ENCODE data around the gene P2RY12.
A peak's percentile ranks its signal among the peaks of the same experiment; 100 is the strongest.

The P2RY12 gene

GRCh38 chr3:151421938-151422337 lies 37.4 kb upstream of the P2RY12 start:
- Histone ChIP-seq H2BK120ac (ENCODE audit: low read depth, low read length) (no peak overlapping the region), H3K4ac (ENCODE audit: low read depth in 1 of 2, low read length in 2 of 2) (no peak overlapping the region), H3K79me1 (replicated peaks; ENCODE audit: low read length, poor library complexity, severe bottlenecking) (no peaks in the 10 kb centered on the region), H2AK5ac (ENCODE audit: low read length, severe bottlenecking) (no peak overlapping the region), H3K9ac (ENCODE audit: low read length) (no peak overlapping the region), H2AFZ (ENCODE audit: low read depth, low read length) (no peak overlapping the region), H3K18ac (ENCODE audit: low read depth in 1 of 2, low read length in 2 of 2) (no peak overlapping the region), H2BK5ac (ENCODE audit: low read depth, low read length, poor library complexity, severe bottlenecking) (no peak overlapping the region), H3K27ac (ENCODE audit: low read length, poor library complexity, severe bottlenecking) (no peak overlapping the region), H2BK15ac (ENCODE audit: low read depth, poor library complexity, severe bottlenecking) (no peak overlapping the region), H3K36me3 (ENCODE audit: control insufficient read depth in 1 of 2, insufficient read depth in 2 of 2, low read depth in 1 of 2, low read length in 2 of 2) (no peaks in the 10 kb centered on the region), H3K4me3 (ENCODE audit: insufficient read depth in 1 of 2, low read depth in 1 of 2, low read length in 2 of 2) (no peak overlapping the region), H3K4me1 (ENCODE audit: control insufficient read depth, insufficient read depth, low read depth, low read length) (peaks cover 4% of the 10 kb centered on the region), H3K27me3 (ENCODE audit: control insufficient read depth in 1 of 2, insufficient read depth in 1 of 2, low read length in 2 of 2) (no peaks in the 10 kb centered on the region), H3K23ac (ENCODE audit: low read length in 2 of 2) (no peak overlapping the region), H3K4me2 (ENCODE audit: low read length, poor library complexity, severe bottlenecking) (no peak overlapping the region), H4K8ac (ENCODE audit: low read length) (no peak overlapping the region), H3K14ac (ENCODE audit: low read length in 2 of 2) (no peak overlapping the region), H4K91ac (ENCODE audit: low read length) (no peak overlapping the region), H2BK12ac (ENCODE audit: low read length in 2 of 2) (no peak overlapping the region), H3K9me3 (ENCODE audit: control insufficient read depth, low read length) (no peaks in the 10 kb centered on the region)
- WGBS, result 86% methylated on average over 4 of the region's 4 CpGs
- DNase-seq, result no peak

GRCh38 chr3:151419806-151420205 lies 35.3 kb upstream of the P2RY12 start:
- Histone ChIP-seq H3K9me3 (ENCODE audit: control insufficient read depth, low read length) (no peaks in the 10 kb centered on the region), H4K91ac (ENCODE audit: low read length) (no peak overlapping the region), H2BK12ac (ENCODE audit: low read length in 2 of 2) (no peak overlapping the region), H2BK5ac (ENCODE audit: low read depth, low read length, poor library complexity, severe bottlenecking) (no peak overlapping the region), H3K36me3 (ENCODE audit: control insufficient read depth in 1 of 2, insufficient read depth in 2 of 2, low read depth in 1 of 2, low read length in 2 of 2) (no peaks in the 10 kb centered on the region), H4K8ac (ENCODE audit: low read length) (no peak overlapping the region), H3K27ac (ENCODE audit: low read length, poor library complexity, severe bottlenecking) (no peak overlapping the region), H3K4me2 (ENCODE audit: low read length, poor library complexity, severe bottlenecking) (no peak overlapping the region), H3K23ac (ENCODE audit: low read length in 2 of 2) (no peak overlapping the region), H3K4ac (ENCODE audit: low read depth in 1 of 2, low read length in 2 of 2) (no peak overlapping the region), H3K4me3 (ENCODE audit: insufficient read depth in 1 of 2, low read depth in 1 of 2, low read length in 2 of 2) (no peak overlapping the region), H2BK120ac (ENCODE audit: low read depth, low read length) (no peak overlapping the region), H3K18ac (ENCODE audit: low read depth in 1 of 2, low read length in 2 of 2) (no peak overlapping the region), H3K14ac (ENCODE audit: low read length in 2 of 2) (no peak overlapping the region), H3K4me1 (ENCODE audit: control insufficient read depth, insufficient read depth, low read depth, low read length) (peaks cover 2% of the 10 kb centered on the region), H3K79me1 (replicated peaks; ENCODE audit: low read length, poor library complexity, severe bottlenecking) (no peaks in the 10 kb centered on the region), H2BK15ac (ENCODE audit: low read depth, poor library complexity, severe bottlenecking) (peak overlapping the region; percentile 68), H3K27me3 (ENCODE audit: control insufficient read depth in 1 of 2, insufficient read depth in 1 of 2, low read length in 2 of 2) (no peaks in the 10 kb centered on the region), H2AFZ (ENCODE audit: low read depth, low read length) (no peak overlapping the region), H2AK5ac (ENCODE audit: low read length, severe bottlenecking) (no peak overlapping the region), H3K9ac (ENCODE audit: low read length) (no peak overlapping the region)
- no peak for DNase-seq
- 61% methylated on average over 4 of the region's 6 CpGs for WGBS

DNA sequence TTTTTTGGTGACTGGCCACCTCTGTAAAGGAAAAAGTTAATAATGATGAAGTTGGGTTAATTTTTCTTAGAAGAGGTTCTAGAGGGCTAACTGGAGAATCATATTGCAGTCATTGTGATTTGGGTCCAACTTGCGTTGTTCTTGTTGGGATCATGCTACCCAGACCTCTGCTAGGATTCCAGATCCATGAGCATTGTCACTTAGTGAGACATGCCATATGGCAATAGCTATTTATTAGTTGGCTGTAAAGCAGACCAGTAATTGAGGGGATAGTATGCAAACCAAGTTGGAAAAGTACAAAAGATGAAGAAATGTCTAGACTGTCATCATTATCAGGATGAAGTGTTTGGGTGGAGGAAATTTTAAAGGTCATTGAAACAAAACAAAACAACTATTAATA lies 30.7 kb upstream of the P2RY12 start:
- H3K14ac ChIP-seq (ENCODE audit: low read length in 2 of 2), result no peak overlapping the region
- no peak overlapping the region for H3K4me2 ChIP-seq (ENCODE audit: low read length, poor library complexity, severe bottlenecking)
- H3K18ac ChIP-seq (ENCODE audit: low read depth in 1 of 2, low read length in 2 of 2), result no peak overlapping the region
- H3K9ac ChIP-seq (ENCODE audit: low read length), result no peak overlapping the region
- H2BK15ac ChIP-seq (ENCODE audit: low read depth, poor library complexity, severe bottlenecking), result no peak overlapping the region
- no peak overlapping the region for H2AFZ ChIP-seq (ENCODE audit: low read depth, low read length)
- no peaks in the 10 kb centered on the region for H3K27me3 ChIP-seq (ENCODE audit: control insufficient read depth in 1 of 2, insufficient read depth in 1 of 2, low read length in 2 of 2)
- 74% methylated on average over 1 of the region's 1 CpG for WGBS
- H3K27ac ChIP-seq (ENCODE audit: low read length, poor library complexity, severe bottlenecking), result no peak overlapping the region
- H2BK5ac ChIP-seq (ENCODE audit: low read depth, low read length, poor library complexity, severe bottlenecking), result no peak overlapping the region
- no peak overlapping the region for H3K4me3 ChIP-seq (ENCODE audit: insufficient read depth in 1 of 2, low read depth in 1 of 2, low read length in 2 of 2)
- no peak for DNase-seq
- H2BK12ac ChIP-seq (ENCODE audit: low read length in 2 of 2), result no peak overlapping the region
- H4K8ac ChIP-seq (ENCODE audit: low read length), result no peak overlapping the region
- H2AK5ac ChIP-seq (ENCODE audit: low read length, severe bottlenecking), result no peak overlapping the region
- no peaks in the 10 kb centered on the region for H3K36me3 ChIP-seq (ENCODE audit: control insufficient read depth in 1 of 2, insufficient read depth in 2 of 2, low read depth in 1 of 2, low read length in 2 of 2)
- no peaks in the 10 kb centered on the region for H3K79me1 ChIP-seq (replicated peaks; ENCODE audit: low read length, poor library complexity, severe bottlenecking)
- no peaks in the 10 kb centered on the region for H3K9me3 ChIP-seq (ENCODE audit: control insufficient read depth, low read length)
- no peak overlapping the region for H4K91ac ChIP-seq (ENCODE audit: low read length)
- H3K4ac ChIP-seq (ENCODE audit: low read depth in 1 of 2, low read length in 2 of 2), result no peak overlapping the region
- peaks cover 3% of the 10 kb centered on the region for H3K4me1 ChIP-seq (ENCODE audit: control insufficient read depth, insufficient read depth, low read depth, low read length)
- no peak overlapping the region for H3K23ac ChIP-seq (ENCODE audit: low read length in 2 of 2)
- H2BK120ac ChIP-seq (ENCODE audit: low read depth, low read length), result no peak overlapping the region

DNA sequence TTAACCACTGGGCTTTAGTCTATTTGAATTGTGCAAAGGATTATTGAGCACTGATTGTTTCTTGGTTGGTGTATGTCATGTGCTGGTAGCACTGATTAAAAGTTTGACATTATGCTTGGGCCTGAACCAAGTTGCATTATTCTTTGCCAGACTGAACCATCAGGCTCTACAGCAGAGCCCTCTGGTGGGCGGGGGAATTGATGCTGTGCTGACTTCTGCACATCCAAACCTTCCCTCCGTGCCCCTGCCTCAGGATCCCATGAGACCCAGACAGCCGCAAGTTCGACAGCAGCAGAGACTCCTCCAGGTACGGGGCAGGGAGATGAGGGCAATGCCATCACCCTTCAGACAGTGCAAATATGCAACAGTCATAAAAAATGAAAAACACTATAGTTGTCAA lies 28.4 kb upstream of the P2RY12 start:
- H4K91ac ChIP-seq (ENCODE audit: low read length), result no peak overlapping the region
- no peak overlapping the region for H4K8ac ChIP-seq (ENCODE audit: low read length)
- H2BK120ac ChIP-seq (ENCODE audit: low read depth, low read length), result no peak overlapping the region
- no peak overlapping the region for H2AFZ ChIP-seq (ENCODE audit: low read depth, low read length)
- peak overlapping the region in 1 of 2 experiments; percentile 34 for H3K18ac ChIP-seq (ENCODE audit: low read depth in 1 of 2, low read length in 2 of 2)
- WGBS, result 93% methylated on average over 5 of the region's 5 CpGs
- no peak overlapping the region for H2BK12ac ChIP-seq (ENCODE audit: low read length in 2 of 2)
- no peak for DNase-seq
- H3K4me1 ChIP-seq (ENCODE audit: control insufficient read depth, insufficient read depth, low read depth, low read length), result peaks cover 3% of the 10 kb centered on the region
- no peak overlapping the region for H2AK5ac ChIP-seq (ENCODE audit: low read length, severe bottlenecking)
- H3K27me3 ChIP-seq (ENCODE audit: control insufficient read depth in 1 of 2, insufficient read depth in 1 of 2, low read length in 2 of 2), result no peaks in the 10 kb centered on the region
- no peak overlapping the region for H2BK15ac ChIP-seq (ENCODE audit: low read depth, poor library complexity, severe bottlenecking)
- no peaks in the 10 kb centered on the region for H3K9me3 ChIP-seq (ENCODE audit: control insufficient read depth, low read length)
- no peak overlapping the region for H3K23ac ChIP-seq (ENCODE audit: low read length in 2 of 2)
- H3K27ac ChIP-seq (ENCODE audit: low read length, poor library complexity, severe bottlenecking), result no peak overlapping the region
- H3K14ac ChIP-seq (ENCODE audit: low read length in 2 of 2), result peak overlapping the region in 1 of 2 experiments; percentile 81
- H2BK5ac ChIP-seq (ENCODE audit: low read depth, low read length, poor library complexity, severe bottlenecking), result no peak overlapping the region
- no peak overlapping the region for H3K4me3 ChIP-seq (ENCODE audit: insufficient read depth in 1 of 2, low read depth in 1 of 2, low read length in 2 of 2)
- no peak overlapping the region for H3K9ac ChIP-seq (ENCODE audit: low read length)
- H3K4ac ChIP-seq (ENCODE audit: low read depth in 1 of 2, low read length in 2 of 2), result no peak overlapping the region
- no peak overlapping the region for H3K4me2 ChIP-seq (ENCODE audit: low read length, poor library complexity, severe bottlenecking)
- no peaks in the 10 kb centered on the region for H3K79me1 ChIP-seq (replicated peaks; ENCODE audit: low read length, poor library complexity, severe bottlenecking)
- no peaks in the 10 kb centered on the region for H3K36me3 ChIP-seq (ENCODE audit: control insufficient read depth in 1 of 2, insufficient read depth in 2 of 2, low read depth in 1 of 2, low read length in 2 of 2)
